T-helper 17 cell (primary cell): ENCODE results near the gene CDK5R2. TPM values are rescaled to one million over a fixed set of nuclear protein-coding genes. Genes with fewer than 3 reads are reported as not detected.
"Not testable (repeated sequence)": the region's sequence is repeated elsewhere in the genome, so short reads cannot be mapped to it uniquely, and the experiment has no call there.

Experiments
- ATAC-seq: fragments of 150-1000 bp; cut with Tn5 transposase; 2 replicates; pipeline ENCODE4 v1.10.0; 2021; ENCODE audit warnings: mild to moderate bottlenecking, moderate library complexity
- DNase-seq, 3 donors: peaks; one replicate each; pipeline versions ENCODE4 v3.0.0 to v3.0.0-alpha.2; 2020 to 2021
- H3K9me3 ChIP-seq: one replicate; pipeline ENCODE4 v1.7.0; 2013; ENCODE audit warnings: low read length, mild to moderate bottlenecking; ENCODE audit not compliant: control insufficient read depth, poor library complexity, severe bottlenecking
- H3K27ac Mint-ChIP-seq: one replicate; pipeline ENCODE4 v1.8.0; 2022; ENCODE audit warnings: mild to moderate bottlenecking, moderate library complexity, mixed read lengths
- H3K27me3 Mint-ChIP-seq: one replicate; pipeline ENCODE4 v1.8.0; 2022; ENCODE audit warnings: mixed read lengths
- H3K36me3 Mint-ChIP-seq: one replicate; pipeline ENCODE4 v1.8.0; 2022; ENCODE audit warnings: low read depth, mixed read lengths
- H3K4me1 Mint-ChIP-seq: one replicate; pipeline ENCODE4 v1.8.0; 2022; ENCODE audit warnings: mild to moderate bottlenecking, mixed read lengths
- H3K4me3 Mint-ChIP-seq: one replicate; pipeline ENCODE4 v1.8.0; 2022; ENCODE audit warnings: mild to moderate bottlenecking, moderate library complexity, mixed read lengths
- total RNA-seq, 4 donors: library from RNA in 2 of 4; stranded (reverse) in 2 of 4; gene quantifications; one replicate each; pipeline ENCODE4 v1.2.3 and lab custom pipeline; 2022 to 2026

The CDK5R2 gene
- total RNA-seq (not detected), total RNA-seq (lab: John Stamatoyannopoulos, UW) (0 to 0.12 reads per million in 2 donors)

GRCh38 chr2:218959141-218959731 is at the start of gene CDK5R2:
Gene CDK5R2 (plus strand): TSS chr2:218959666. CDS start chr2:218959821, 155 bp downstream.
- Mint-ChIP-seq H3K4me1 (peaks cover 12% of the 10 kb centered on the region), H3K27me3 (peaks cover 77% of the 10 kb centered on the region), H3K27ac (no peak within 1 kb of the TSS), H3K36me3 (peaks cover 13% of the 10 kb centered on the region), H3K4me3 (peak within 1 kb of the TSS; percentile 80)
- DNase-seq (peak in 2 of 3 donors; percentile 32), ATAC-seq (peak; percentile 82)
- H3K9me3 ChIP-seq, result no peaks in the 10 kb centered on the region

- peaks cover 10% of the 10 kb centered on the region for H3K27me3 Mint-ChIP-seq
- peaks cover 6% of the 10 kb centered on the region for H3K4me1 Mint-ChIP-seq
- no peak overlapping the region for H3K27ac Mint-ChIP-seq
- no peaks in the 10 kb centered on the region for H3K9me3 ChIP-seq
- H3K36me3 Mint-ChIP-seq, result no peaks in the 10 kb centered on the region
- H3K4me3 Mint-ChIP-seq, result no peak overlapping the region
- no peak for ATAC-seq
- no peak for DNase-seq
These were observed 48.7 kb upstream of the CDK5R2 start for GRCh38 chr2:218910741-218911140.

- no peak for ATAC-seq
- Mint-ChIP-seq H3K4me3 (no peak overlapping the region), H3K27ac (no peak overlapping the region), H3K4me1 (peaks cover 2% of the 10 kb centered on the region), H3K27me3 (peaks cover 45% of the 10 kb centered on the region), H3K36me3 (no peaks in the 10 kb centered on the region)
- no peak for DNase-seq
- H3K9me3 ChIP-seq, result no peaks in the 10 kb centered on the region
These were observed 39.0 kb upstream of the CDK5R2 start for GRCh38 chr2:218920504-218920903.

GRCh38 chr2:218924757-218925156 is 34.7 kb upstream of the CDK5R2 start:
- H3K4me3 Mint-ChIP-seq, result no peak overlapping the region
- H3K27me3 Mint-ChIP-seq, result peaks cover 60% of the 10 kb centered on the region
- DNase-seq (no peak), ATAC-seq (no peak)
- no peak overlapping the region for H3K27ac Mint-ChIP-seq
- H3K4me1 Mint-ChIP-seq, result peaks cover 5% of the 10 kb centered on the region
- no peaks in the 10 kb centered on the region for H3K9me3 ChIP-seq
- no peaks in the 10 kb centered on the region for H3K36me3 Mint-ChIP-seq

- H3K27me3 Mint-ChIP-seq, result peaks cover 54% of the 10 kb centered on the region
These were observed 34.0 kb upstream of the CDK5R2 start for GRCh38 chr2:218925434-218925833.

GRCh38 chr2:218927422-218927821 is 32.0 kb upstream of the CDK5R2 start:
- no peak for ATAC-seq

More at GRCh38 chr2:218925434-218925833, 34.0 kb upstream of the CDK5R2 start:
- peaks cover 5% of the 10 kb centered on the region for H3K4me1 Mint-ChIP-seq
- ATAC-seq, result no peak
- DNase-seq, result no peak
- no peaks in the 10 kb centered on the region for H3K36me3 Mint-ChIP-seq
- H3K27ac Mint-ChIP-seq, result no peak overlapping the region
- H3K4me3 Mint-ChIP-seq, result no peak overlapping the region
- no peaks in the 10 kb centered on the region for H3K9me3 ChIP-seq

GRCh38 chr2:218927876-218928275 is 31.6 kb upstream of the CDK5R2 start:
- no peaks in the 10 kb centered on the region for H3K9me3 ChIP-seq
- Mint-ChIP-seq H3K27ac (no peak overlapping the region), H3K4me3 (no peak overlapping the region), H3K36me3 (no peaks in the 10 kb centered on the region), H3K27me3 (peaks cover 41% of the 10 kb centered on the region), H3K4me1 (peaks cover 3% of the 10 kb centered on the region)
- ATAC-seq (no peak), DNase-seq (no peak)

More at GRCh38 chr2:218927422-218927821, 32.0 kb upstream of the CDK5R2 start:
- no peak overlapping the region for H3K4me3 Mint-ChIP-seq
- H3K27me3 Mint-ChIP-seq, result peaks cover 46% of the 10 kb centered on the region
- no peaks in the 10 kb centered on the region for H3K36me3 Mint-ChIP-seq
- no peak overlapping the region for H3K27ac Mint-ChIP-seq
- DNase-seq, result no peak
- peaks cover 3% of the 10 kb centered on the region for H3K4me1 Mint-ChIP-seq
- H3K9me3 ChIP-seq, result no peaks in the 10 kb centered on the region

GRCh38 chr2:218930488-218930887 is 29.0 kb upstream of the CDK5R2 start:
- peaks cover 49% of the 10 kb centered on the region for H3K27me3 Mint-ChIP-seq
- DNase-seq, result not testable (repeated sequence)

GRCh38 chr2:218931751-218932150 is 27.7 kb upstream of the CDK5R2 start:
- DNase-seq, H3K9me3 ChIP-seq, H3K4me1 Mint-ChIP-seq, ATAC-seq, H3K4me3 Mint-ChIP-seq, H3K27ac Mint-ChIP-seq, H3K36me3 Mint-ChIP-seq: not testable (repeated sequence)
- H3K27me3 Mint-ChIP-seq, result peaks cover 49% of the 10 kb centered on the region

More at GRCh38 chr2:218930488-218930887, 29.0 kb upstream of the CDK5R2 start:
- H3K27ac Mint-ChIP-seq, H3K9me3 ChIP-seq, H3K36me3 Mint-ChIP-seq, H3K4me3 Mint-ChIP-seq, H3K4me1 Mint-ChIP-seq, ATAC-seq: not testable (repeated sequence)

GRCh38 chr2:218944759-218945404 is 14.6 kb upstream of the CDK5R2 start:
- Mint-ChIP-seq H3K4me3 (no peak overlapping the region), H3K27me3 (peaks cover 62% of the 10 kb centered on the region), H3K4me1 (no peaks in the 10 kb centered on the region)

GRCh38 chr2:218946621-218947020 is 12.8 kb upstream of the CDK5R2 start:
- Mint-ChIP-seq H3K4me1 (no peaks in the 10 kb centered on the region), H3K36me3 (peaks cover 12% of the 10 kb centered on the region), H3K4me3 (no peak overlapping the region), H3K27me3 (peaks cover 68% of the 10 kb centered on the region), H3K27ac (no peak overlapping the region)
- no peaks in the 10 kb centered on the region for H3K9me3 ChIP-seq
- ATAC-seq (no peak), DNase-seq (no peak)

More at GRCh38 chr2:218944759-218945404, 14.6 kb upstream of the CDK5R2 start:
- no peaks in the 10 kb centered on the region for H3K9me3 ChIP-seq
- peaks cover 12% of the 10 kb centered on the region for H3K36me3 Mint-ChIP-seq
- no peak overlapping the region for H3K27ac Mint-ChIP-seq
- no peak for ATAC-seq
- no peak for DNase-seq

- DNase-seq (no peak), ATAC-seq (no peak)
- peaks cover under 1% of the 10 kb centered on the region for H3K36me3 Mint-ChIP-seq
- no peak overlapping the region for H3K4me3 Mint-ChIP-seq
- H3K4me1 Mint-ChIP-seq, result peaks cover 3% of the 10 kb centered on the region
- peaks cover 83% of the 10 kb centered on the region for H3K27me3 Mint-ChIP-seq
- no peak overlapping the region for H3K27ac Mint-ChIP-seq
- H3K9me3 ChIP-seq, result no peaks in the 10 kb centered on the region
These were observed 7.3 kb upstream of the CDK5R2 start for GRCh38 chr2:218952160-218952559.

- Mint-ChIP-seq H3K36me3 (peaks cover 3% of the 10 kb centered on the region), H3K4me1 (peaks cover 3% of the 10 kb centered on the region), H3K27ac (no peak overlapping the region), H3K4me3 (no peak overlapping the region), H3K27me3 (peaks cover 87% of the 10 kb centered on the region)
- DNase-seq (no peak), ATAC-seq (no peak)
- H3K9me3 ChIP-seq, result no peaks in the 10 kb centered on the region
These were observed 6.0 kb upstream of the CDK5R2 start for GRCh38 chr2:218953366-218953954.
